ENCODE results near the gene KCNJ10.

GRCh38 chr1:160064746-160065145 is 5.2 kb downstream of the KCNJ10 start:
- TF ChIP-seq POLR2AphosphoS5 (IDR thresholded peaks at IDR 0.05; ENCODE audit: low read depth, low read length), result no peak
- no peak for TF ChIP-seq REST (IDR thresholded peaks at IDR 0.05; ENCODE audit: insufficient read depth in 1 of 2, low read depth in 2 of 2, low read length in 2 of 2)

All from PFSK-1 (cell line).